ENCODE measurements around the gene TRERF1.
"Not testable (repeated sequence)": the region's sequence is repeated elsewhere in the genome, so short reads cannot be mapped to it uniquely, and the experiment has no call there.

Gene TRERF1

DNA sequence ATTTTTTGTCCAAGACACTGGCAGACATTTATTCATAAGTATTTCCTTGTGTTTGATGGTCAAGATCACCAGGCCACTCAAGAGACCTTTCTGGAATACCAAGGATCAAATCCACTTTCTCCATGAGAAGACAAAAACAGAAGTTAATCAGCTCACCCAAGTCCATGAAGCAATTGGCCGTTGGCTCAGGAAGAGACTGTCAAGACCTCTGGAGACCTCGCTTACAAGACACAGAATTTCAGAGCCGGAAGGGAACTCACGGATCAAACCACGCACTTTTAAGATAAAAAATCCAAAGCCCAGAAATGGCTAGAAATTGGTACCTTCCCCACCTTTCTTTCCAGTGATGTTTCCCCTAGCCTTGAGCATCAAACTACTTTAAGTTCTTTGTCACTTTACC, 3.3 kb downstream of the TRERF1 start:
- no peaks in the 10 kb centered on the region for H3K36me3 ChIP-seq (replicated peaks)
- TF ChIP-seq, protein P1, sequence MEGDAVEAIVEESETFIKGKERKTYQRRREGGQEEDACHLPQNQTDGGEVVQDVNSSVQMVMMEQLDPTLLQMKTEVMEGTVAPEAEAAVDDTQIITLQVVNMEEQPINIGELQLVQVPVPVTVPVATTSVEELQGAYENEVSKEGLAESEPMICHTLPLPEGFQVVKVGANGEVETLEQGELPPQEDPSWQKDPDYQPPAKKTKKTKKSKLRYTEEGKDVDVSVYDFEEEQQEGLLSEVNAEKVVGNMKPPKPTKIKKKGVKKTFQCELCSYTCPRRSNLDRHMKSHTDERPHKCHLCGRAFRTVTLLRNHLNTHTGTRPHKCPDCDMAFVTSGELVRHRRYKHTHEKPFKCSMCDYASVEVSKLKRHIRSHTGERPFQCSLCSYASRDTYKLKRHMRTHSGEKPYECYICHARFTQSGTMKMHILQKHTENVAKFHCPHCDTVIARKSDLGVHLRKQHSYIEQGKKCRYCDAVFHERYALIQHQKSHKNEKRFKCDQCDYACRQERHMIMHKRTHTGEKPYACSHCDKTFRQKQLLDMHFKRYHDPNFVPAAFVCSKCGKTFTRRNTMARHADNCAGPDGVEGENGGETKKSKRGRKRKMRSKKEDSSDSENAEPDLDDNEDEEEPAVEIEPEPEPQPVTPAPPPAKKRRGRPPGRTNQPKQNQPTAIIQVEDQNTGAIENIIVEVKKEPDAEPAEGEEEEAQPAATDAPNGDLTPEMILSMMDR (IDR thresholded peaks at IDR 0.05; ENCODE audit: low read depth, low read length, missing control alignments): no peak
- in situ Hi-C loops (cut with HindIII; ENCODE audit: low pct_ligation_motif_present, low sequenced_read_pairs): no loop called here
- no peak overlapping the region for H3K4me3 ChIP-seq (ENCODE audit: low read depth, low read length)
- H3K27ac ChIP-seq: no peak overlapping the region
- H3K27me3 ChIP-seq (replicated peaks): no peaks in the 10 kb centered on the region
- no peak for DNase-seq

DNA sequence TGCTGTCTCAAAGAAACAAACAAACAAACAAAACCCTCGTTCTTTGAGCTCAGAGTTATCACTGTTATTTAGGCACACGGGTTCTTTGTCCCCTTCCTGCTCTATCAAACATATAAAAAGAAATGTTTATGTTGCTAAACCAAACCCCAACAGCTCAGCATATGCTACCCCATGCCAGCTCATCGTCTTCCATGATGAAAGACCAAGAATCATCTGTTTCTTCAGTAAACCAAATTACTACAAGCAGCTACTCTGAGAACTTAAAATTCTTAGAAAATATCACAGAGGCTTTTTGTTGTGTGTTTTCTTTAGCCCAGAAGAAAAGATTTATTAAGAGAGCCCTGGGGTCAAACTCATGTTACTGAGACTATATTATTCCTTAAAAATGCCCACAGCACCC, 4.7 kb downstream of the TRERF1 start:
- in situ Hi-C loops (cut with HindIII; ENCODE audit: low pct_ligation_motif_present, low sequenced_read_pairs): no loop called here
- Histone ChIP-seq H3K36me3 (replicated peaks) (no peaks in the 10 kb centered on the region), H3K27me3 (replicated peaks) (no peaks in the 10 kb centered on the region), H3K4me3 (ENCODE audit: low read depth, low read length) (no peak overlapping the region), H3K27ac (no peak overlapping the region)
- no peak for DNase-seq
- TF ChIP-seq, protein P1 (IDR thresholded peaks at IDR 0.05; ENCODE audit: low read depth, low read length, missing control alignments): no peak

DNA sequence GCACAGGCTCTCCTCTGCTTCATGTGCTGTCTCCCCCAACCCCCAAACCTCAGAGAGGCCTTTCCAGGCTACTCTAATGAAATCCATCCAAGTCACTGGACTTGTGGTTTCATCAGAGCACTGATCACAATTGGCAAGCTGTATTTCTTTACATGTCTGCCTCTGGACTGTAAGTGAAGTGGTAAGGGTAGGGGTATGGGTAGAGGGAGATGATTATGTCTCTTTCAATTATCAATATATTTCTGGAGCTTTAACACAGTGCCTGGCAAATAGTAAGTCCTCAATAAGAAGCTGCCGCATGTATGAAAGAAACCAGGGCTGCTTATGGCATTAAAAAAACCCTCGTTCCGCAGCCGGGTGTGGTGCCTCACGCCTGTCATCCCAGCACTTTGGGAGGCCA, 5.4 kb downstream of the TRERF1 start:
- Histone ChIP-seq H3K27ac (no peak overlapping the region), H3K4me3 (ENCODE audit: low read depth, low read length) (no peak overlapping the region), H3K27me3 (replicated peaks) (no peaks in the 10 kb centered on the region), H3K36me3 (replicated peaks) (no peaks in the 10 kb centered on the region)
- TF ChIP-seq, protein P1 (IDR thresholded peaks at IDR 0.05; ENCODE audit: low read depth, low read length, missing control alignments): no peak
- no peak for DNase-seq
- in situ Hi-C loops (cut with HindIII; ENCODE audit: low pct_ligation_motif_present, low sequenced_read_pairs): no loop called here

DNA sequence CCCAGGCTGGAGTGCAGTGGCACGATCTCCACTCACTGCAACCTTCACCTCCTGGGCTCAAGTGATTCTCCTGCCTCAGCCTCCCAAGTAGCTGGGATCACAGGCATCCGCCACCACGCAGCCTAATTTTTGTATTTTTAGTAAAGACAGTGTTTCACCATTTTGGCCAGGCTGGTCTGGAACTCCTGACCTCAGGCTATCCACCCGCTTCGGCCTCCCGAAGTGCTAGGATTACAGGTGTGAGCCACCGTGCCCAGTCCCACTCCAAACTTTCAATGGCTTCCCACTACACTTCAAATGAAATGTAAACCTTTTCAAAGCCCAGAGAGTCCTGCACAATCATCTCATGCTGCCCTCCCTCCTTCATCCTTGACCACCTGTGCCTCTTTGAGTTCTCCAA, 5.8 kb downstream of the TRERF1 start:
- H3K4me3 ChIP-seq (ENCODE audit: low read depth, low read length); H3K27me3 ChIP-seq (replicated peaks); DNase-seq; in situ Hi-C loops (cut with HindIII; ENCODE audit: low pct_ligation_motif_present, low sequenced_read_pairs); H3K36me3 ChIP-seq (replicated peaks); H3K27ac ChIP-seq: not testable (repeated sequence)

DNA sequence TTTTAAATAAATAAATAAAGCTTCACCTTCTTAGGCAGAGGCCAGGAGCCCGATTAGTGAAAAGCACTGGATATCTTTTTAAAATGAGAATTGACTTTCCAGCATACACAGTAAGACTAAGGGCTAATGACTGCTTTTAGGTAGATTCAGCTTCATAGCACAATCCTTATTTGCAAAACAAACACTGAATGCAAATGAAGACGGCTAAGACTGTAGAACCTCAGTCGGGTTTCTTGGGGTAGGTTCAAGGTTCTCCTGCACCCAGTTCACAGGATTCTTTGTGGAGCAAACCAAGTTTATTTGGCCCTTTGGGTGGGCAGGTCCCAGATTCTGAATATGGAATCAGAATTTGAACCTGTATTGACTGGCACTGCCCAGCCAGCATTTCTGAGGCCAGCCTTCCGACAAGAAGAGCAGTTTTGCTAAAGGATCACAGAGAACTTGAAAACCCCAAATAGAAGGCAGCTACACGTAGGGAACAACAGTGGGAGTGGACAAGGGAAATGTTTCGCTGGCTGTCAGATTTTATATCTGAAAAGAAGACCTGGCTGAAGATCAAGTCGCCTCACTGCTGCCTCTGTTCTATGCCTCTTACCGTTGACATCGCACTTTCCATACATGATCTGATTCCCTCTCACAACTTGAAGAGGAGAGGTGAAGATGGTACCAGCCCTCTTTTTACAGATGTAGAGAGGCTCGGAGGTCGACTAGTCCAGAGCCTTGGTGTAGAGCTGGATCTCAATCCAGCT, 8.2 kb downstream of the TRERF1 start:
- no peak for DNase-seq
- Histone ChIP-seq H3K4me3 (ENCODE audit: low read depth, low read length) (no peak overlapping the region), H3K27me3 (replicated peaks) (no peaks in the 10 kb centered on the region), H3K27ac (no peak overlapping the region), H3K36me3 (replicated peaks) (no peaks in the 10 kb centered on the region)
- in situ Hi-C loops (cut with HindIII; ENCODE audit: low pct_ligation_motif_present, low sequenced_read_pairs): no loop called here
- TF ChIP-seq, protein P1 (IDR thresholded peaks at IDR 0.05; ENCODE audit: low read depth, low read length, missing control alignments): no peak

DNA sequence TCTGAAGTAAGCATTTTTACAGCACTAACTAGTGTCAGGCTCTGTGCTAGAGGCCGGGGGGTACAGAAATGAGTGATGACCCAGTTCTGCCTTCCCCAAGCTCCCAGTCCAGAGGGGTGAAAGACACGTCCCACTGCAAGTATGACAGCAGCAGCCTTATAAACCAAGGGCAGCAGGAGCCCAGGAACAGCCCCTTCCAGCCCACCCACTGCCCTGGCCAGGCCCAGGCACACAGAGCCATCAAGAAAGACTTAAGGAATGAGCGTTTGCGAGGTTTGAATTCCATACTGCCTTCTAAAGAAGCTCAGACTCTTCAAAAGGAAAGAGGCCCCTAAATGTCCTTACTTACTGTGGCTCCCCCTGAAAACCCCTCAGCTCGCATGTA, 10.0 kb downstream of the TRERF1 start:
- Histone ChIP-seq H3K27me3 (replicated peaks) (no peaks in the 10 kb centered on the region), H3K27ac (no peak overlapping the region), H3K4me3 (ENCODE audit: low read depth, low read length) (no peak overlapping the region), H3K36me3 (replicated peaks) (no peaks in the 10 kb centered on the region)
- TF ChIP-seq, protein P1 (IDR thresholded peaks at IDR 0.05; ENCODE audit: low read depth, low read length, missing control alignments): no peak
- DNase-seq: no peak
- in situ Hi-C loops (cut with HindIII; ENCODE audit: low pct_ligation_motif_present, low sequenced_read_pairs): no loop called here
